DMS 273 (cell line): ENCODE results near the gene CDR2L.
"Not testable (repeated sequence)": the region's sequence is repeated elsewhere in the genome, so short reads cannot be mapped to it uniquely, and the experiment has no call there.

Experiments used
- DNase-seq: peaks from one replicate; lab custom pipeline; 2025; ENCODE audit not compliant: unreplicated experiment; lab: John Stamatoyannopoulos, UW

The CDR2L gene

GRCh38 chr17:74959826-74960515 lies 27.5 kb upstream of the CDR2L start:
- DNase-seq = peak; percentile 45

GRCh38 chr17:74960570-74961342 lies 26.7 kb upstream of the CDR2L start:
- peak; percentile 88 for DNase-seq

GRCh38 chr17:74961657-74962350 lies 25.6 kb upstream of the CDR2L start:
- peak; percentile 95 for DNase-seq

GRCh38 chr17:74962622-74963394 lies 24.6 kb upstream of the CDR2L start:
- peak; percentile 42 for DNase-seq

- DNase-seq = peak; percentile 47
Observed at GRCh38 chr17:74963656-74964055, 23.8 kb upstream of the CDR2L start.

- no peak for DNase-seq
Observed at GRCh38 chr17:74964246-74964761, 23.1 kb upstream of the CDR2L start.

GRCh38 chr17:74964988-74965622 lies 22.3 kb upstream of the CDR2L start:
- no peak for DNase-seq

GRCh38 chr17:74968361-74968780 lies 19.1 kb upstream of the CDR2L start:
- DNase-seq = no peak

GRCh38 chr17:74969501-74969900 lies 17.9 kb upstream of the CDR2L start:
- not testable (repeated sequence) for DNase-seq

GRCh38 chr17:74970395-74970794 lies 17.0 kb upstream of the CDR2L start:
- DNase-seq = no peak

- no peak for DNase-seq
Observed at GRCh38 chr17:74971069-74971841, 16.2 kb upstream of the CDR2L start.

- no peak for DNase-seq
Observed at GRCh38 chr17:74971842-74972106, 15.7 kb upstream of the CDR2L start.

GRCh38 chr17:74972107-74972972 lies 15.1 kb upstream of the CDR2L start, which contains the start of gene HID1:
TSS of gene HID1 (minus strand) at chr17:74972759. CDS start at chr17:74972656, 103 bp downstream.
- peak; percentile 79 for DNase-seq

GRCh38 chr17:74972973-74973328 lies 14.5 kb upstream of the CDR2L start:
- no peak for DNase-seq

- no peak for DNase-seq
Observed at GRCh38 chr17:74975943-74976342, 11.5 kb upstream of the CDR2L start.

- DNase-seq = no peak
Observed at GRCh38 chr17:74977802-74978201, 9.6 kb upstream of the CDR2L start.

GRCh38 chr17:74978240-74978639 lies 9.2 kb upstream of the CDR2L start:
- no peak for DNase-seq

GRCh38 chr17:74979408-74980146 lies 7.9 kb upstream of the CDR2L start:
- DNase-seq = no peak
